22Rv1 (cell line): ENCODE data around the gene RAB14.

Source experiments
- CTCF ChIP-seq: fragments of 450-650 bp; IDR thresholded peaks from 2 replicates; pipeline ENCODE4 v1.5.1; 2017; ENCODE audit warnings: mild to moderate bottlenecking
- ZFX ChIP-seq: fragments of 450-650 bp; IDR thresholded peaks from 2 replicates; pipeline ENCODE4 v1.6.1; 2017; ENCODE audit warnings: antibody characterized with exemption, borderline replicate concordance

GRCh38 chr9:121239071-121239470 lies 37.4 kb upstream of the RAB14 start:
- TF ChIP-seq CTCF (no peak), ZFX (no peak)
